HG02970 (cell line): Measurements from ENCODE around the gene CASD1.

Experiments used
- ATAC-seq: cut with Tn5 transposase; IDR thresholded peaks from one replicate; pipeline ENCODE4 v1.9.1; 2021; ENCODE audit warnings: mild to moderate bottlenecking, moderate library complexity, moderate number of reproducible peaks; ENCODE audit not compliant: unreplicated experiment, low FRiP score

Gene CASD1

GRCh38 chr7:94578614-94579013 is 69.0 kb downstream of the CASD1 start:
- no peak for ATAC-seq

GRCh38 chr7:94579470-94579869 is 69.9 kb downstream of the CASD1 start:
- ATAC-seq: no peak

GRCh38 chr7:94580601-94581000 is 71.0 kb downstream of the CASD1 start:
- ATAC-seq: no peak

GRCh38 chr7:94584113-94584512 is 74.5 kb downstream of the CASD1 start:
- no peak for ATAC-seq

GRCh38 chr7:94588075-94588474 is 78.5 kb downstream of the CASD1 start:
- ATAC-seq: no peak

GRCh38 chr7:94590526-94591162 is 81.0 kb downstream of the CASD1 start:
- no peak for ATAC-seq

GRCh38 chr7:94591176-94591575 is 81.6 kb downstream of the CASD1 start:
- ATAC-seq: no peak

GRCh38 chr7:94594882-94595281 is 85.3 kb downstream of the CASD1 start:
- ATAC-seq: no peak

- no peak for ATAC-seq
These were observed 86.1 kb downstream of the CASD1 start for GRCh38 chr7:94595717-94596116.

GRCh38 chr7:94600267-94600666 is 90.7 kb downstream of the CASD1 start:
- no peak for ATAC-seq

GRCh38 chr7:94602181-94602580 is 92.6 kb downstream of the CASD1 start:
- ATAC-seq: no peak

GRCh38 chr7:94605031-94605430 is 95.4 kb downstream of the CASD1 start:
- ATAC-seq: no peak
